H9 (cell line): Measurements from ENCODE around the gene CKLF. TPM values are rescaled to one million over a fixed set of nuclear protein-coding genes. Genes with fewer than 3 reads are reported as not detected.
"Not testable (repeated sequence)": the region's sequence is repeated elsewhere in the genome, so short reads cannot be mapped to it uniquely, and the experiment has no call there.

Source experiments
- DNase-seq: peaks from one replicate; pipeline ENCODE4 v3.0.0-alpha.2; 2017
- H2AFZ ChIP-seq: one replicate; pipeline ENCODE4 v1.6.1; 2013; ENCODE audit warnings: mild to moderate bottlenecking, low read length, control low read depth, moderate library complexity
- H2AK5ac ChIP-seq: 2 replicates; pipeline ENCODE4 v1.6.1; 2013; ENCODE audit warnings: low read length, control low read depth, mixed read lengths; ENCODE audit not compliant: insufficient read length
- H2BK120ac ChIP-seq: one replicate; pipeline ENCODE4 v1.6.1; 2013; ENCODE audit warnings: low read depth, mild to moderate bottlenecking, low read length, control low read depth, inconsistent platforms; ENCODE audit not compliant: poor library complexity, severe bottlenecking
- H2BK12ac ChIP-seq: 2 replicates; pipeline ENCODE4 v1.6.1; 2013; ENCODE audit warnings: low read length, control low read depth, mixed read lengths, low read depth; ENCODE audit not compliant: insufficient read length
- H2BK15ac ChIP-seq: 2 replicates; pipeline ENCODE4 v1.6.1; 2013; ENCODE audit warnings: low read depth, low read length, control low read depth
- H2BK20ac ChIP-seq: one replicate; pipeline ENCODE4 v1.6.1; 2013; ENCODE audit warnings: low read depth, mild to moderate bottlenecking, low read length, control low read depth, inconsistent platforms; ENCODE audit not compliant: poor library complexity, severe bottlenecking
- H2BK5ac ChIP-seq: 2 replicates; pipeline ENCODE4 v1.6.1; 2013; ENCODE audit warnings: low read length, control low read depth, mixed read lengths; ENCODE audit not compliant: insufficient read length
- H3K14ac ChIP-seq: 2 replicates; pipeline ENCODE4 v1.6.1; 2013; ENCODE audit warnings: low read length, control low read depth; ENCODE audit not compliant: insufficient read depth
- H3K18ac ChIP-seq: 2 replicates; pipeline ENCODE4 v1.6.1; 2013; ENCODE audit warnings: low read depth, mild to moderate bottlenecking, mixed read lengths, low read length, control low read depth; ENCODE audit not compliant: insufficient read length
- H3K23ac ChIP-seq: 2 replicates; pipeline ENCODE4 v1.6.1; 2013; ENCODE audit warnings: low read length, control low read depth, mixed read lengths, low read depth; ENCODE audit not compliant: insufficient read length
- H3K23me2 ChIP-seq: 2 replicates; pipeline ENCODE4 v1.6.1; 2013; ENCODE audit warnings: low read depth, mild to moderate bottlenecking, mixed read lengths, low read length, control low read depth; ENCODE audit not compliant: insufficient read length, poor library complexity, severe bottlenecking
- H3K27ac ChIP-seq: 2 replicates; pipeline ENCODE4 v1.5.1; 2013; ENCODE audit warnings: low read length, control low read depth, mixed read lengths, low read depth; ENCODE audit not compliant: insufficient read length
- H3K27me3 ChIP-seq: 2 replicates; pipeline ENCODE4 v1.6.1; 2013; ENCODE audit warnings: low read length, control low read depth, inconsistent platforms; ENCODE audit not compliant: insufficient read depth
- H3K4ac ChIP-seq: 2 replicates; pipeline ENCODE4 v1.6.1; 2013; ENCODE audit warnings: low read depth, mild to moderate bottlenecking, control low read depth, inconsistent platforms, low read length, moderate library complexity
- H3K4me1 ChIP-seq: 2 replicates; pipeline ENCODE4 v1.6.1; 2013; ENCODE audit warnings: low read length, control low read depth, inconsistent platforms; ENCODE audit not compliant: insufficient read depth
- H3K4me2 ChIP-seq: 2 replicates; pipeline ENCODE4 v1.6.1; 2013; ENCODE audit warnings: low read length, control low read depth, mixed read lengths; ENCODE audit not compliant: insufficient read length, insufficient read depth
- H3K56ac ChIP-seq: 2 replicates; pipeline ENCODE4 v1.6.1; 2013; ENCODE audit warnings: low read depth, mild to moderate bottlenecking, mixed read lengths, low read length, control low read depth; ENCODE audit not compliant: insufficient read length
- H3K79me1 ChIP-seq: 2 replicates; pipeline ENCODE4 v1.6.1; 2013; ENCODE audit warnings: low read depth, mild to moderate bottlenecking, moderate library complexity, low read length, control low read depth, inconsistent platforms; ENCODE audit not compliant: insufficient read depth, poor library complexity, severe bottlenecking
- H3K79me2 ChIP-seq: 2 replicates; pipeline ENCODE4 v1.6.1; 2013; ENCODE audit warnings: low read length, control low read depth, inconsistent platforms; ENCODE audit not compliant: insufficient read depth
- H3K9ac ChIP-seq: 2 replicates; pipeline ENCODE4 v1.6.1; 2013; ENCODE audit warnings: low read length, control low read depth, mixed read lengths; ENCODE audit not compliant: insufficient read length; ENCODE audit errors: extremely low read depth
- H3K9me3 ChIP-seq: one replicate; pipeline ENCODE4 v1.6.1; 2013; ENCODE audit warnings: low read depth, low read length, inconsistent platforms; ENCODE audit not compliant: control insufficient read depth
- H3T11ph ChIP-seq: one replicate; pipeline ENCODE4 v1.6.1; 2013; ENCODE audit warnings: mild to moderate bottlenecking, low read length, control low read depth, inconsistent platforms
- H4K20me1 ChIP-seq: one replicate; pipeline ENCODE4 v1.6.1; 2013; ENCODE audit not compliant: control insufficient read depth, insufficient read length, insufficient read depth
- H4K5ac ChIP-seq: 2 replicates; pipeline ENCODE4 v1.6.1; 2013; ENCODE audit warnings: low read depth, mild to moderate bottlenecking, mixed read lengths, low read length, control low read depth; ENCODE audit not compliant: insufficient read length
- H4K8ac ChIP-seq: replicated peaks from 2 replicates; pipeline ENCODE4 v1.6.1; 2013; ENCODE audit warnings: low read length, control low read depth, mixed read lengths, low read depth; ENCODE audit not compliant: insufficient read length
- H4K91ac ChIP-seq: 2 replicates; pipeline ENCODE4 v1.6.1; 2013; ENCODE audit warnings: low read depth, mild to moderate bottlenecking, moderate library complexity, mixed read lengths, low read length, control low read depth; ENCODE audit not compliant: insufficient read length
- H3K27ac Mint-ChIP-seq, 3 experiments: 2 replicates in 2 of 3; 3 replicates in 1 of 3; pipeline ENCODE4 v1.8.0; 2020 to 2021; ENCODE audit warnings: mixed read lengths in 3 of 3, mild to moderate bottlenecking in 1 of 3, moderate library complexity in 1 of 3
- H3K27me3 Mint-ChIP-seq: 2 replicates; pipeline ENCODE4 v1.8.0; 2021; ENCODE audit warnings: low read depth, mild to moderate bottlenecking, moderate library complexity, mixed read lengths
- H3K36me3 Mint-ChIP-seq, 3 experiments: 2 replicates in 2 of 3; 3 replicates in 1 of 3; pipeline ENCODE4 v1.8.0; 2020 to 2021; ENCODE audit warnings: low read depth in 3 of 3, mixed read lengths in 3 of 3; ENCODE audit not compliant: insufficient read depth in 1 of 3
- H3K4me1 Mint-ChIP-seq, 2 experiments: 2 replicates each; pipeline ENCODE4 v1.8.0; 2020; ENCODE audit warnings: mixed read lengths in 2 of 2
- H3K4me3 Mint-ChIP-seq, 2 experiments: 2 replicates in 1 of 2; 3 replicates in 1 of 2; pipeline ENCODE4 v1.8.0; 2020 to 2021; ENCODE audit warnings: mild to moderate bottlenecking in 2 of 2, mixed read lengths in 2 of 2, moderate library complexity in 1 of 2
- H3K9me3 Mint-ChIP-seq, 2 experiments: 2 replicates in 1 of 2; 3 replicates in 1 of 2; pipeline ENCODE4 v1.8.0; 2020; ENCODE audit warnings: mild to moderate bottlenecking in 2 of 2, mixed read lengths in 2 of 2, moderate library complexity in 1 of 2
- WGBS: extraction: QIAGEN DNeasy Blood & Tissue Kit; methylation state at CpG from one replicate; pipeline ENCODE4 v1.1.7; 2013; ENCODE audit warnings: missing lambda C conversion rate, low lambda C conversion rate, mixed read lengths; ENCODE audit not compliant: insufficient read length; ENCODE audit errors: extremely low coverage; 5-methylcytosine and 5-hydroxymethylcytosine counted together
- total RNA-seq: library from RNA; stranded (reverse); gene quantifications from 2 replicates; pipeline ENCODE4 v1.2.1, GENCODE V29; 2021

Gene CKLF
- total RNA-seq, 1 experiment from 2014 or later = 23.1 TPM

DNA sequence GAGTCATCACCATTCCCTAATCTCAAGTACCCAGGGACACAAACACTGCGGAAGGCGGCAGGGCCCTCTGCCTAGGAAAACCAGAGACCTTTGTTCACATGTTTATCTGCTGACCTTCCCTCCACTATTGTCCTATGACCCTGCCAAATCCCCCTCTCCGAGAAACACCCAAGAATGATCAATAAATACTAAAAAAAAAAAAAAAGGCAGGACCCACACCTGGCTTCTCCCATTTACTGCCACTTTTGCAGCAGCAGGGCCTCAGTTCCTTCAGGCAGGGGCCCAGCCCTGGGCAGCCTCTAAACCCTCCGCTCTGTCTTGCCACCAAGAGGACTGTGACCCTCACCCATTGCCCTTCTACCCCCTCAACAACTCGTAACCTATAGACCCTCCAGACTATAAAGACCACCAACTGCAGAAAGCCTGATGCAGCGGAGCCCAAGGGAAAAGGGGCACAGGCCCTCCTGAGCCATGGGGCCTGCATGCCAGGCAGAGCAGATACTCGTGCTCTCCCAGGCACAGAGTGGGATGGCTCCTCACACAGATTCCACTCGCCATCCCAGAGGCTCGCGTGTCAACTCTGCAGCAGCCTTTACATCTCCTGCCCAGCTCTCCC is 37.3 kb upstream of the CKLF start:
- DNase-seq, H4K8ac ChIP-seq, H3K56ac ChIP-seq, H3T11ph ChIP-seq, H3K23ac ChIP-seq, H3K27me3 ChIP-seq, H4K5ac ChIP-seq, H2BK15ac ChIP-seq, H2AFZ ChIP-seq, H2BK120ac ChIP-seq, H3K4me3 Mint-ChIP-seq, H2BK12ac ChIP-seq, H3K9ac ChIP-seq, H2BK20ac ChIP-seq, H3K4me1 ChIP-seq, H2AK5ac ChIP-seq, H4K91ac ChIP-seq, H3K9me3 ChIP-seq, H3K79me2 ChIP-seq, H3K4me2 ChIP-seq, H3K9me3 Mint-ChIP-seq, H3K4ac ChIP-seq, H3K18ac ChIP-seq, H3K27ac ChIP-seq, H2BK5ac ChIP-seq, H4K20me1 ChIP-seq, H3K23me2 ChIP-seq, H3K79me1 ChIP-seq: not testable (repeated sequence)
- no CpG with 5 or more reads among the region's 10 CpGs for WGBS
- peak overlapping the region in 2 of 3 experiments; percentile 52 to 83; a peak in 4 of 7 replicates for H3K27ac Mint-ChIP-seq
- H3K14ac ChIP-seq = peak overlapping the region; percentile 17; the same call in 1 of the 2 replicates
- H3K36me3 Mint-ChIP-seq = peaks cover 9 to 17% (median 12%) of the 10 kb centered on the region in 3 experiments; a peak in 6 of 7 replicates
- peaks cover 46 to 53% of the 10 kb centered on the region in 2 experiments for H3K4me1 Mint-ChIP-seq
- peaks cover 11% of the 10 kb centered on the region for H3K27me3 Mint-ChIP-seq
